HG03039 (cell line): ENCODE data around the gene CLIC1.

Experiments used
- ATAC-seq: cut with Tn5 transposase; IDR thresholded peaks from one replicate; pipeline ENCODE4 v1.9.1; 2021; ENCODE audit warnings: mild to moderate bottlenecking, moderate library complexity; ENCODE audit not compliant: unreplicated experiment

CLIC1 gene

GRCh38 chr6:31705931-31706330 lies 30.4 kb downstream of the CLIC1 start:
- ATAC-seq = no peak

- peak; percentile 86 for ATAC-seq
Observed at GRCh38 chr6:31702819-31703716, 33.3 kb downstream of the CLIC1 start, which contains the start of gene ABHD16A. Gene ABHD16A (minus strand): TSS chr6:31703324. CDS start chr6:31703281, 43 bp downstream.

GRCh38 chr6:31702405-31702818 lies 33.9 kb downstream of the CLIC1 start:
- ATAC-seq = no peak

GRCh38 chr6:31701666-31702404 lies 34.5 kb downstream of the CLIC1 start:
- ATAC-seq = no peak

GRCh38 chr6:31700740-31701401 lies 35.5 kb downstream of the CLIC1 start:
- ATAC-seq = no peak

GRCh38 chr6:31697555-31697954 lies 38.8 kb downstream of the CLIC1 start:
- no peak for ATAC-seq

GRCh38 chr6:31693535-31693934 lies 42.8 kb downstream of the CLIC1 start:
- ATAC-seq = no peak

GRCh38 chr6:31692886-31693285 lies 43.4 kb downstream of the CLIC1 start:
- no peak for ATAC-seq

GRCh38 chr6:31692353-31692752 lies 44.0 kb downstream of the CLIC1 start:
- ATAC-seq = no peak

GRCh38 chr6:31691564-31692108 lies 44.7 kb downstream of the CLIC1 start:
- no peak for ATAC-seq

- no peak for ATAC-seq
Observed at GRCh38 chr6:31691078-31691463, 45.3 kb downstream of the CLIC1 start.

GRCh38 chr6:31690231-31691077 lies 45.9 kb downstream of the CLIC1 start:
- no peak for ATAC-seq

GRCh38 chr6:31689249-31690110 lies 46.9 kb downstream of the CLIC1 start:
- ATAC-seq = no peak

GRCh38 chr6:31687860-31688693 lies 48.3 kb downstream of the CLIC1 start:
- ATAC-seq = no peak

- ATAC-seq = no peak
Observed at GRCh38 chr6:31687321-31687720, 49.0 kb downstream of the CLIC1 start.

GRCh38 chr6:31686483-31686882 lies 49.8 kb downstream of the CLIC1 start:
- ATAC-seq = no peak

- ATAC-seq = no peak
Observed at GRCh38 chr6:31683591-31683990, 52.7 kb downstream of the CLIC1 start.

GRCh38 chr6:31681135-31681671 lies 55.1 kb downstream of the CLIC1 start:
- ATAC-seq = no peak
